ENCODE measurements around the gene EIF4EBP2.

Gene EIF4EBP2

GRCh38 chr10:70433581-70434280, 29.8 kb downstream of the EIF4EBP2 start:
- DNase-seq, result no peak

GRCh38 chr10:70435241-70436085, 31.5 kb downstream of the EIF4EBP2 start:
- DNase-seq, result no peak

GRCh38 chr10:70437721-70438120, 33.8 kb downstream of the EIF4EBP2 start:
- no peak for DNase-seq

- no peak for DNase-seq
Observed at GRCh38 chr10:70440296-70441160, 36.6 kb downstream of the EIF4EBP2 start.

GRCh38 chr10:70441161-70441894, 37.4 kb downstream of the EIF4EBP2 start, which contains the start of gene NODAL:
TSS of gene NODAL (minus strand) at chr10:70441681. CDS start at chr10:70441667, 14 bp downstream.
- DNase-seq, result no peak

- no peak for DNase-seq
Observed at GRCh38 chr10:70441895-70442309, 38.0 kb downstream of the EIF4EBP2 start.

- DNase-seq, result no peak
Observed at GRCh38 chr10:70442332-70442988, 38.5 kb downstream of the EIF4EBP2 start.

GRCh38 chr10:70444744-70445143, 40.8 kb downstream of the EIF4EBP2 start:
- no peak for DNase-seq

- DNase-seq, result no peak
Observed at GRCh38 chr10:70445718-70446657, 42.0 kb downstream of the EIF4EBP2 start.

- DNase-seq, result no peak
Observed at GRCh38 chr10:70448236-70448635, 44.3 kb downstream of the EIF4EBP2 start.

GRCh38 chr10:70455213-70455630, 51.3 kb downstream of the EIF4EBP2 start:
- DNase-seq, result no peak

GRCh38 chr10:70456164-70456563, 52.2 kb downstream of the EIF4EBP2 start:
- DNase-seq, result no peak

GRCh38 chr10:70457759-70458305, 53.9 kb downstream of the EIF4EBP2 start:
- no peak for DNase-seq

GRCh38 chr10:70458329-70459060, 54.5 kb downstream of the EIF4EBP2 start:
- DNase-seq, result peak in 1 of 2 experiments; percentile 30

GRCh38 chr10:70459061-70459773, 55.3 kb downstream of the EIF4EBP2 start:
- DNase-seq, result no peak

- no peak for DNase-seq
Observed at GRCh38 chr10:70459774-70460490, 56.0 kb downstream of the EIF4EBP2 start.

GRCh38 chr10:70461397-70462348, 57.7 kb downstream of the EIF4EBP2 start:
- peak; percentile 59 to 70 for DNase-seq

All from Kasumi-1 (cell line).